D341Med (cell line): ENCODE data around the gene CC2D2A.

Experiments used
- DNase-seq: peaks from one replicate; pipeline ENCODE4 v3.0.0; 2012; ENCODE audit warnings: low spot score

CC2D2A gene

GRCh38 chr4:15469402-15470127, at the start of gene CC2D2A:
Gene CC2D2A (plus strand): TSS chr4:15469882. CDS start chr4:15475933, 6,051 bp downstream.
- DNase-seq, result no peak

- no peak for DNase-seq
Measured at GRCh38 chr4:15420642-15421041, 49.0 kb upstream of the CC2D2A start.

- DNase-seq, result no peak
Measured at GRCh38 chr4:15423285-15423711, 46.4 kb upstream of the CC2D2A start.

- no peak for DNase-seq
Measured at GRCh38 chr4:15425520-15425919, 44.2 kb upstream of the CC2D2A start.

- DNase-seq, result no peak
Measured at GRCh38 chr4:15427161-15427560, 42.5 kb upstream of the CC2D2A start.

GRCh38 chr4:15427701-15428100, 42.0 kb upstream of the CC2D2A start, which contains the start of gene C1QTNF7:
Gene C1QTNF7 (plus strand): TSS chr4:15428033. CDS start chr4:15435744, 7,711 bp downstream.
- no peak for DNase-seq

GRCh38 chr4:15428611-15429010, 41.1 kb upstream of the CC2D2A start:
- DNase-seq, result no peak

- no peak for DNase-seq
Measured at GRCh38 chr4:15434091-15434490, 35.6 kb upstream of the CC2D2A start.

GRCh38 chr4:15434676-15435075, 35.0 kb upstream of the CC2D2A start:
- no peak for DNase-seq

- no peak for DNase-seq
Measured at GRCh38 chr4:15436513-15436912, 33.2 kb upstream of the CC2D2A start.

GRCh38 chr4:15438939-15439524, 30.6 kb upstream of the CC2D2A start:
- DNase-seq, result no peak

- DNase-seq, result no peak
Measured at GRCh38 chr4:15443371-15444160, 26.1 kb upstream of the CC2D2A start.

GRCh38 chr4:15444276-15444675, 25.4 kb upstream of the CC2D2A start:
- no peak for DNase-seq

GRCh38 chr4:15444879-15445547, 24.7 kb upstream of the CC2D2A start:
- DNase-seq, result no peak

- no peak for DNase-seq
Measured at GRCh38 chr4:15451181-15451865, 18.4 kb upstream of the CC2D2A start.

GRCh38 chr4:15451866-15452765, 17.6 kb upstream of the CC2D2A start:
- no peak for DNase-seq

- DNase-seq, result no peak
Measured at GRCh38 chr4:15455290-15455689, 14.4 kb upstream of the CC2D2A start.

GRCh38 chr4:15457406-15458201, 12.1 kb upstream of the CC2D2A start:
- DNase-seq, result peak; percentile 44

- DNase-seq, result no peak
Measured at GRCh38 chr4:15458616-15459015, 11.1 kb upstream of the CC2D2A start.

- DNase-seq, result no peak
Measured at GRCh38 chr4:15459706-15460105, 10.0 kb upstream of the CC2D2A start.
